ENCODE measurements around the gene AICDA.
"Not testable (repeated sequence)": the region's sequence is repeated elsewhere in the genome, so short reads cannot be mapped to it uniquely, and the experiment has no call there.

The AICDA gene

GRCh38 chr12:8612629-8613028 lies at the start of gene AICDA:
Gene AICDA, minus strand, starts transcription at chr12:8612859. Its CDS starts 92 bp downstream, at chr12:8612767.
- no peak for DNase-seq

GRCh38 chr12:8661751-8662150 lies 49.1 kb upstream of the AICDA start:
- no peak for DNase-seq

DNA sequence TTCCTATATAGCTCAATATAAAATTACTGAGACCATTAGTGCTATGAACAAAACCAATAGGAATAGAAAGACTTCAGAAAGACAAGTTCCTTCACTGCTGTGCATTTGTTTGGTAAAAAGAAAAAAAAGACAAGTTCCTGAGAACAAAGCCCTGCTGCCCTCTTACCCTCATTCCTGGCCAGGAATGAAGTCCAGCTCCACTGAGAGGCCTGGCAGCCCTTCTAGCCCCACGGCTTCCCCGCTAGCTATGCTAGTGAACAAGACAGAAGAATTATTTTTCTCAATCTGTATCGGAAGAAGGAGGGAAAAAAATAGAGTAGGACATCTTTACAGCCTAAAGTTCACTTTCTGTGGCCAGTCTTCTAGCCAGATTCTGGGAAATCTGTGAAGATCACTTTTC lies 48.4 kb upstream of the AICDA start:
- DNase-seq = no peak

- DNase-seq = peak; percentile 58
These were observed 45.7 kb upstream of the AICDA start for GRCh38 chr12:8658346-8658745.

- DNase-seq = no peak
These were observed 42.8 kb upstream of the AICDA start for GRCh38 chr12:8655421-8655820.

GRCh38 chr12:8648576-8649205 lies 36.0 kb upstream of the AICDA start:
- no peak for DNase-seq

GRCh38 chr12:8647968-8648367 lies 35.3 kb upstream of the AICDA start:
- DNase-seq = no peak

- DNase-seq = no peak
These were observed 31.9 kb upstream of the AICDA start for GRCh38 chr12:8644345-8645248.

DNA sequence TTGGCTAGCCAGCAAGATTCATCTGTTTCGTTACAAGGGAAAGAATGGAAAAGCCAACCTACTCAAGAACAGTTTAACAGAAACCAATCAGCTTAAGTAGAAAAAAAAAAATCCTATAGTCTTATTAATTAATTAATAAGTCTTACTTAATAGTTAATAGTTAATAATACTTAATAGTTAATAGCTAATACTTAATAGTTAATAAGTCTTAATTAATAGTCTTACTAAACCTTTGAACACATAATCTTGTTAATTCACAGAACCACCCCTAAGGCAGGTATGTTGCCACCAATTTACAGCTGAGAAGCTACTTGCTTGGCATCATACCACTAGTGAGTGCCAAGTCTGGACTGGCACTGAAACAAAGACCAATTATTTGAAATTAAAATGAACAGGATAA lies 30.1 kb upstream of the AICDA start:
- no peak for DNase-seq

GRCh38 chr12:8639936-8640335 lies 27.3 kb upstream of the AICDA start:
- no peak for DNase-seq

DNA sequence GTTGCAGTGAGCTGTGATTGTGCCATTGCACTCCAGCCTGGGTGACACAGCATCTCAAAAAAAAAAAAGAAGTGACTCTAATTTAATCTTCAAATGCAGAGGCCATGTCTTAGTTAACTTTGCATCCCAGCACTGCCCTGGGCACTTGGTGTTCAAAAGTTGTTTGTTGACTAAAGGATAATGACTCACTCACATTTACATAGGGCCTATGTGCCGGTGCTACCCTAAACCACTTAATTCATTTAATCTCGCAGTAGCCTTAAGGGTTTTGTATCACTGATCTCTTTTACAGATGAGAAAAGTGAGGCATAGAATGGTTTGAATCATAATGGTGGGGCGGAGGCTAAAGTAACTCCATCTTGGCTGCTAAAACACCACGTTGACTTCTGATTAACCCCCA lies 26.3 kb upstream of the AICDA start:
- DNase-seq = no peak

GRCh38 chr12:8637666-8638065 lies 25.0 kb upstream of the AICDA start:
- DNase-seq = no peak

- DNase-seq = no peak
These were observed 24.6 kb upstream of the AICDA start for GRCh38 chr12:8637244-8637643.

DNA sequence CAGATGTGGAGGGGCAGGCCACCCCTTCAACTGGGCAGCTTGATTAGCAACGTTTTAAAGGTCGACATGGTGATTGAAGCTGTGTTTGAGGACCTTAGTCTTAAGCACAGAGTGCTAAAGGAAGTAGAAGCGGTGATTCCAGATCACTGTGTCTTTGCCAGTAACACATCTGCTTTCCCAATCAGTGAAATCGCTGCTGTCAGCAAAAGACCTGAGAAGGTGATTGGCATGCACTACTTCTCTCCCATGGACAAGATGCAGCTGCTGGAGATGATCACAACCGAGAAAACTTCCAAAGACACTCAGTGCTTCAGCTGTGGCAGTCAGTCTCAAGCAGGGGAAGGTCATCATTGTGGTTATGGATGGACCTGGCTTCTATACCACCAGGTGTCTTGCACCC lies 23.9 kb upstream of the AICDA start:
- no peak for DNase-seq

DNA sequence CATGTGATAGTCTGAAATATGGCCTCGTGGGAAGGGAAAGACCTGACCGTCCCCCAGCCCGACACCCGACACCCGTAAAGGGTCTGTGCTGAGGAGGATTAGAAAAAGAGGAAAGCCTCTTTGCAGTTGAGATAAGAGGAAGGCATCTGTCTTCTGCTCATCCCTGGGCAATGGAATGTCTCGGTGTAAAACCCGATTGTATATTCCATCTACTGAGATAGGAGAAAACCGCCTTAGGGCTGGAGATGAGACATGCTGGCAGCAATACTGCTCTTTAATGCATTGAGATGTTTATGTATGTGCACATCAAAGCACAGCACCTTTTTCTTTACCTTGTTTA lies 23.3 kb upstream of the AICDA start:
- DNase-seq = not testable (repeated sequence)

- DNase-seq = not testable (repeated sequence)
These were observed 22.8 kb upstream of the AICDA start for GRCh38 chr12:8635342-8636006.

DNA sequence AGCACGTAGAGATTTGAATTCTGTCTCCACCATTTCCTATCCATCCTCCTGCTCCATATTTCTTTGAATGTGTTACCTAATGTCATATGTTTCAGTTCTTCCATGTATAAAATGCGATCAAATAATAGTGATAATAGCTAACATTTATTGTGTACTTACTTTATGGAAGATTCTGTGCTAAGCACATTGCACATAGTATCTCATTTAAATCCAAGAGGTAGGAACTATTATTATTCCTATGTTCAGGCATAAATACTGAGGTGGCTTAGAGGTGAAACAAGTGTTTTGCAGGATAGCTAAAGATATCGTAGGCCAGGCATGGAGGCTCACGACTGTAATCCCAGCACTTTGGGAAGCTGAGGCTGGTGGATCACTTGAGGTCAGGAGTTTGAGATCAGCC lies 17.5 kb upstream of the AICDA start:
- DNase-seq = no peak

DNA sequence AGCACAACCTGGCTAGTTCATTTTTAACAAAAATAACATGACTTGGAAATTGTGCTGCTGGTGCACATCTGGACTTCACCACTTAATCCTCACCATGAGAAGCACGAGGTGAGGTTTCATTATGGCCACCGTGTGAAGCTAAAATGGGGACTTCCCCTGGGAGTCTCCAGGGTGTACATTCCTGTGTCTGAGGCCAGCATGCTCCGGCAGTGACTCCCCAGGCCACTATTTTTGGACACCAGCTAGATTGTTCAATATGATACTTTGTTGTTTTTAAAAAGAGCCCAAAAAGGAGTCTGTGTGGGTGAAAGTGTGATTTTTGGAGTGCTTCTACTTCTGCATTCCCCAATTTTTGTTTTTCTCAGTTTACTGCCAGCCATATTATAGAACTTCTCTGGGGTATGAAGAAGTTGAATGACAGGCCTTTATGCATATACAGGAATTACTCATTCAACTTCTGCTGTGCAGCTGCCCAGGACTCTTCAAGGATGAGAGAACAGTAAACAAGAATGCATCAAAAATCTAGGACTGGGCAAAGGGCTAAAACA lies 16.9 kb upstream of the AICDA start:
- peak; percentile 11 for DNase-seq

DNA sequence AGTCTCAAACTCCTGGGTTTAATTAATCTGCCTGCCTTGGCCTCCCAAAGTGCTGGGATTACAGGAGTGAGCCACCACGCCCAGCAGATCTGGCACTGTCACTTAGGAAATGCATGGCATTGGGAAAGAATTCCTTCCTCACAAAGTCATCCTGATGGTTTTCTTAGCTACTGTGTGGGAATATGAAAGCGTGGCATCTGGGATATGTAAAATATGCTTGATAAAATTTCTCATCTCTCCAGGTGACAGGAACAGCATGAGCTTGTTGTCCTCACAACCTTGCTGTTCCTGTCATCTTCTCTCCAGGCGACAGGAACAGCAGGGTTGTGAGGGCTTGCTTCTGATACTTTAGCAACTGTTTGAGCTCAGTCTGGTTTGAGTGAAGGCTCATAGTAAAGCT lies 16.1 kb upstream of the AICDA start:
- DNase-seq = no peak

DNA sequence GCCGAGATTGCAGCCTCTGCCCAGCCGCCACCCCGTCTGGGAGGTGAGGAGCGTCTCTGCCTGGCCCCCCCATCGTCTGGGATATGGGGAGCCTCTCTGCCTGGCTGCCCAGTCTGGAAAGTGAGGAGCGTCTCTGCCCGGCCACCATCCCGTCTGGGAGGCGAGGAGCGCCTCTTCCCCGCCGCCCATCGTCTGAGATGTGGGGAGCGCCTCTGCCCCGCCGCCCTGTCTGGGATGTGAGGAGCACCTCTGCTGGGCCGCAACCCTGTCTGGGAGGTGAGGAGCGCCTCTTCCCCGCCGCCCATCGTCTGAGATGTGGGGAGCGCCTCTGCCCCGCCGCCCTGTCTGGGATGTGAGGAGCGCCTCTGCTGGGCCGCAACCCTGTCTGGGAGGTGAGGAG lies 12.1 kb upstream of the AICDA start:
- DNase-seq = not testable (repeated sequence)

GRCh38 chr12:8622646-8623045 lies 10.0 kb upstream of the AICDA start:
- DNase-seq = no peak

- DNase-seq = no peak
These were observed 2.5 kb upstream of the AICDA start for GRCh38 chr12:8615206-8615605.

- not testable (repeated sequence) for DNase-seq
These were observed 1.2 kb upstream of the AICDA start for GRCh38 chr12:8613881-8614280.

All from EL (cell line).